Neural cell (in vitro differentiated cells): ENCODE results near the gene DIABLO. TPM values are rescaled to one million over a fixed set of nuclear protein-coding genes. Genes with fewer than 3 reads are reported as not detected.

Source experiments
- H2AFZ ChIP-seq: fragments of 200-600, 300-800 bp; sonication (generic), shearing (Covaris generic); 2 replicates; pipeline ENCODE4 v1.6.0; 2014; ENCODE audit warnings: low read depth, mild to moderate bottlenecking, antibody characterized with exemption, low read length, moderate library complexity
- H3F3A ChIP-seq: fragments of 200-600 bp; shearing (Covaris generic); 2 replicates; pipeline ENCODE4 v1.6.1; 2016; ENCODE audit warnings: mild to moderate bottlenecking, moderate library complexity, mixed read lengths, antibody characterized with exemption, low read length; ENCODE audit not compliant: insufficient read depth, poor library complexity, severe bottlenecking
- H3K27ac ChIP-seq: fragments of 200-600, 300-800 bp; sonication (generic), shearing (Covaris generic); 2 replicates; pipeline ENCODE4 v1.5.1; 2014; ENCODE audit warnings: mild to moderate bottlenecking, low read length, moderate library complexity
- H3K27me3 ChIP-seq: fragments of 300-800, 200-600 bp; sonication (generic), shearing (Covaris generic); 2 replicates; pipeline ENCODE4 v1.6.0; 2014; ENCODE audit warnings: mild to moderate bottlenecking, low read depth, low read length, moderate library complexity; ENCODE audit not compliant: insufficient read depth
- H3K36me3 ChIP-seq: fragments of 300-800, 200-600 bp; sonication (generic), shearing (Covaris generic); 2 replicates; pipeline ENCODE4 v1.5.1; 2014; ENCODE audit warnings: mild to moderate bottlenecking, antibody characterized with exemption, low read length, moderate library complexity; ENCODE audit not compliant: insufficient read depth
- H3K4me2 ChIP-seq: fragments of 300-800, 200-600 bp; sonication (generic), shearing (Covaris generic); 2 replicates; pipeline ENCODE4 v1.6.0; 2014; ENCODE audit warnings: mild to moderate bottlenecking, low read length
- H3K4me3 ChIP-seq: fragments of 300-800, 200-600 bp; sonication (generic), shearing (Covaris generic); 2 replicates; pipeline ENCODE4 v1.5.1; 2014; ENCODE audit warnings: mild to moderate bottlenecking, low read length, moderate library complexity
- H3K79me2 ChIP-seq: fragments of 200-600 bp; shearing (Covaris generic); replicated peaks from 2 replicates; pipeline ENCODE4 v1.6.0; 2014; ENCODE audit warnings: mild to moderate bottlenecking, low read length, moderate library complexity; ENCODE audit not compliant: insufficient read depth
- H3K9ac ChIP-seq: fragments of 300-800, 200-600 bp; sonication (generic), shearing (Covaris generic); 2 replicates; pipeline ENCODE4 v1.6.1; 2016; ENCODE audit warnings: mild to moderate bottlenecking, low read length, mixed read lengths
- H3K9me2 ChIP-seq: fragments of 200-600 bp; shearing (Covaris generic); 2 replicates; pipeline ENCODE4 v1.6.1; 2016; ENCODE audit warnings: mild to moderate bottlenecking, low read length, mixed read lengths; ENCODE audit not compliant: insufficient read depth
- H3K9me3 ChIP-seq: fragments of 200-600, 300-800 bp; sonication (generic), shearing (Covaris generic); 2 replicates; pipeline ENCODE4 v1.6.1; 2016; ENCODE audit warnings: mild to moderate bottlenecking, mixed run types, low read length, moderate library complexity, mixed read lengths
- H4K20me1 ChIP-seq: fragments of 200-600 bp; shearing (Covaris generic); 2 replicates; pipeline ENCODE4 v1.6.1; 2016; ENCODE audit warnings: mild to moderate bottlenecking, mixed run types; ENCODE audit not compliant: insufficient read depth
- CTCF ChIP-seq: fragments of 450-650 bp; IDR thresholded peaks from 2 replicates; pipeline ENCODE4 v1.5.1; 2014; ENCODE audit warnings: antibody characterized with exemption, mild to moderate bottlenecking, moderate library complexity; ENCODE audit not compliant: poor library complexity, severe bottlenecking
- EP300 ChIP-seq: fragments of 450-650 bp; conservative IDR thresholded peaks from 2 replicates; pipeline ENCODE4 v1.6.1; 2014; ENCODE audit warnings: antibody characterized with exemption, mild to moderate bottlenecking, moderate library complexity; ENCODE audit not compliant: poor library complexity, severe bottlenecking
- EZH2 ChIP-seq: fragments of 200-600, 300-800 bp; shearing (Covaris generic), sonication (generic); IDR thresholded peaks from 2 replicates; pipeline ENCODE4 v1.6.1; 2014; ENCODE audit warnings: antibody characterized with exemption, low read length, borderline replicate concordance, mild to moderate bottlenecking; ENCODE audit not compliant: insufficient read depth, poor library complexity, severe bottlenecking
- MXI1 ChIP-seq: fragments of 450-650 bp; conservative IDR thresholded peaks from 2 replicates; pipeline ENCODE4 v1.6.1; 2014; ENCODE audit warnings: antibody characterized with exemption, mild to moderate bottlenecking; ENCODE audit not compliant: poor library complexity, severe bottlenecking
- POLR2AphosphoS5 ChIP-seq: IDR thresholded peaks from 2 replicates; pipeline ENCODE4 v1.6.1; 2012
- RAD21 ChIP-seq: fragments of 450-650 bp; conservative IDR thresholded peaks from 2 replicates; pipeline ENCODE4 v1.6.1; 2014; ENCODE audit warnings: antibody characterized with exemption, mild to moderate bottlenecking, moderate library complexity
- SMC3 ChIP-seq: fragments of 450-650 bp; conservative IDR thresholded peaks from 2 replicates; pipeline ENCODE4 v1.6.1; 2014; ENCODE audit warnings: antibody characterized with exemption, mild to moderate bottlenecking, moderate library complexity; ENCODE audit not compliant: poor library complexity
- TAF1 ChIP-seq: IDR thresholded peaks from 2 replicates; pipeline ENCODE4 v1.6.1; 2012; ENCODE audit warnings: low read depth
- polyA plus RNA-seq: library from polyadenylated mRNA; depleted of rRNA; stranded (reverse); fragments of >200 nt; gene quantifications from 2 replicates; pipeline ENCODE4 v1.2.3, GENCODE V29; 2014
- TF ChIP-seq, protein P1 (sequence below): IDR thresholded peaks from 2 replicates; pipeline ENCODE4 v1.6.1; 2012; ENCODE audit warnings: borderline replicate concordance

Gene DIABLO
- polyA plus RNA-seq, 1 donor from 2014 or later, result 157 TPM

- Histone ChIP-seq H3K4me2 (no peak overlapping the region), H3K9me3 (no peaks in the 10 kb centered on the region), H3K9ac (no peak overlapping the region), H3K36me3 (no peaks in the 10 kb centered on the region), H2AFZ (no peak overlapping the region), H3K9me2 (no peaks in the 10 kb centered on the region), H4K20me1 (no peaks in the 10 kb centered on the region), H3K27ac (no peak overlapping the region), H3K27me3 (peaks cover 28% of the 10 kb centered on the region), H3K4me3 (no peak overlapping the region), H3K79me2 (no peaks in the 10 kb centered on the region), H3F3A (no peaks in the 10 kb centered on the region)
- TF ChIP-seq SMC3, result no peak
- no peak for TF ChIP-seq RAD21
- TF ChIP-seq POLR2AphosphoS5, result no peak
- no peak for TF ChIP-seq EP300
- no peak for TF ChIP-seq MXI1
- no peak for TF ChIP-seq CTCF
- no peak for TF ChIP-seq TAF1
- TF ChIP-seq, protein P1, sequence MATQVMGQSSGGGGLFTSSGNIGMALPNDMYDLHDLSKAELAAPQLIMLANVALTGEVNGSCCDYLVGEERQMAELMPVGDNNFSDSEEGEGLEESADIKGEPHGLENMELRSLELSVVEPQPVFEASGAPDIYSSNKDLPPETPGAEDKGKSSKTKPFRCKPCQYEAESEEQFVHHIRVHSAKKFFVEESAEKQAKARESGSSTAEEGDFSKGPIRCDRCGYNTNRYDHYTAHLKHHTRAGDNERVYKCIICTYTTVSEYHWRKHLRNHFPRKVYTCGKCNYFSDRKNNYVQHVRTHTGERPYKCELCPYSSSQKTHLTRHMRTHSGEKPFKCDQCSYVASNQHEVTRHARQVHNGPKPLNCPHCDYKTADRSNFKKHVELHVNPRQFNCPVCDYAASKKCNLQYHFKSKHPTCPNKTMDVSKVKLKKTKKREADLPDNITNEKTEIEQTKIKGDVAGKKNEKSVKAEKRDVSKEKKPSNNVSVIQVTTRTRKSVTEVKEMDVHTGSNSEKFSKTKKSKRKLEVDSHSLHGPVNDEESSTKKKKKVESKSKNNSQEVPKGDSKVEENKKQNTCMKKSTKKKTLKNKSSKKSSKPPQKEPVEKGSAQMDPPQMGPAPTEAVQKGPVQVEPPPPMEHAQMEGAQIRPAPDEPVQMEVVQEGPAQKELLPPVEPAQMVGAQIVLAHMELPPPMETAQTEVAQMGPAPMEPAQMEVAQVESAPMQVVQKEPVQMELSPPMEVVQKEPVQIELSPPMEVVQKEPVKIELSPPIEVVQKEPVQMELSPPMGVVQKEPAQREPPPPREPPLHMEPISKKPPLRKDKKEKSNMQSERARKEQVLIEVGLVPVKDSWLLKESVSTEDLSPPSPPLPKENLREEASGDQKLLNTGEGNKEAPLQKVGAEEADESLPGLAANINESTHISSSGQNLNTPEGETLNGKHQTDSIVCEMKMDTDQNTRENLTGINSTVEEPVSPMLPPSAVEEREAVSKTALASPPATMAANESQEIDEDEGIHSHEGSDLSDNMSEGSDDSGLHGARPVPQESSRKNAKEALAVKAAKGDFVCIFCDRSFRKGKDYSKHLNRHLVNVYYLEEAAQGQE, result no peak
Observed at GRCh38 chr12:122207391-122207790, 18.5 kb downstream of the DIABLO start.

DNA sequence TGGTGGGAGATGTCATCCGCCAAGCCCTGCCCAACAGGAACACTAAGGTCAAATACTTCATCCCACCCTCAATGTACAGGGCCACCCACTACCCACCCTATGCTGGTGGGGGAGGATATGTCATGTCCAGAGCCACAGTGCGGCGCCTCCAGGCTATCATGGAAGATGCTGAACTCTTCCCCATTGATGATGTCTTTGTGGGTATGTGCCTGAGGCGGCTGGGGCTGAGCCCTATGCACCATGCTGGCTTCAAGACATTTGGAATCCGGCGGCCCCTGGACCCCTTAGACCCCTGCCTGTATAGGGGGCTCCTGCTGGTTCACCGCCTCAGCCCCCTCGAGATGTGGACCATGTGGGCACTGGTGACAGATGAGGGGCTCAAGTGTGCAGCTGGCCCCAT is 18.9 kb downstream of the DIABLO start:
- Histone ChIP-seq H3K4me2 (no peak overlapping the region), H3K27me3 (peaks cover 31% of the 10 kb centered on the region), H3K27ac (no peak overlapping the region), H3K4me3 (no peak overlapping the region), H3K9me2 (no peaks in the 10 kb centered on the region), H3F3A (no peaks in the 10 kb centered on the region), H4K20me1 (no peaks in the 10 kb centered on the region), H3K9me3 (no peaks in the 10 kb centered on the region), H2AFZ (no peak overlapping the region), H3K9ac (no peak overlapping the region), H3K36me3 (no peaks in the 10 kb centered on the region), H3K79me2 (no peaks in the 10 kb centered on the region)
- TF ChIP-seq CTCF (no peak), EP300 (no peak), POLR2AphosphoS5 (no peak), TAF1 (no peak), EZH2 (no peak), MXI1 (no peak)
- TF ChIP-seq, protein P1, result no peak
